ENCODE data around the gene SPAG8.

DNA sequence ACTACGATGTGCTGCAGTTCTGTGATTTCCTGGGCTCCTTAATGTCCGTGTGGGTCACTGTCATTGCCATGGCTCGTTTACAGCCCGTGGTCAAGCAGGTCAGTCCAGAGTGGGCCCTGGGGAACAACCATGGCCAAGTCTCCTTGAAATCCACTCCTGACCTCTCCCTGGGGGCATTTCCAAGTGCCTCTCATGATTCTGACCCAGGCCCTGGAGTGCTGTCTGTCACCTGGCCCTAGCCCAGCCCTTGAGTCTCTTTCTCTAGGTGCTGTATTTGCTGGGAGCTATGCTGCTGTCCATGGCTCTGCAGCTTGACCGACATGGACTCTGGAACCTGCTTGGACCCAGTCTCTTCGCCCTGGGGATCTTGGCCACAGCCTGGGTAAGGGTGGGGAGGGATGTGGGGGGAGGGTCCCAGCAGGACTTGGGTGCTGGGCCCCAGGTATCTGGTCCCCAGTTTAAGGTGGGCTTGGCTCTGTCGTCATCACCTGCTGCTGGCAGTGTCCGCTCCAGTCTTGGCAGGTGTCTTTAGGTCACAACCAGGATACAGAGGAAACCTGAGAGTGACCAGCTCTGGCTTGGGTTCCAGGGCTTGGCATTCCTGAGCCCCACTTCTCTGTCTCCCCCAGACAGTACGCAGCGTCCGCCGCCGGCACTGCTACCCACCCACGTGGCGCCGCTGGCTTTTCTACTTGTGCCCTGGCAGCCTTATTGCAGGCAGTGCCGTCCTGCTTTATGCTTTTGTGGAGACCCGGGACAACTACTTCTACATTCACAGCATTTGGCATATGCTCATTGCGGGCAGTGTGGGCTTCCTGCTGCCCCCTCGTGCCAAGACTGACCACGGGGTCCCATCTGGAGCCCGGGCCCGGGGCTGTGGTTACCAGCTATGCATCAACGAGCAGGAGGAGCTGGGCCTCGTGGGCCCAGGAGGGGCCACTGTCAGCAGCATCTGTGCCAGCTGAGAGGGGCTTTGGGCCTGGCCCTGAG is 41.1 kb upstream of the SPAG8 start:
- TF ChIP-seq POLR2A (IDR thresholded peaks at IDR 0.05; ENCODE audit: low read length) (no peak), MAFK (IDR thresholded peaks at IDR 0.05; ENCODE audit: partially characterized antibody) (no peak), SREBF2 (IDR thresholded peaks at IDR 0.05) (no peak), EP300 (IDR thresholded peaks at IDR 0.05) (no peak), JUN (IDR thresholded peaks at IDR 0.05) (no peak)
- TF ChIP-seq, protein P1, sequence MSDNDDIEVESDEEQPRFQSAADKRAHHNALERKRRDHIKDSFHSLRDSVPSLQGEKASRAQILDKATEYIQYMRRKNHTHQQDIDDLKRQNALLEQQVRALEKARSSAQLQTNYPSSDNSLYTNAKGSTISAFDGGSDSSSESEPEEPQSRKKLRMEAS (IDR thresholded peaks at IDR 0.05), result no peak
- TF ChIP-seq, protein P2, sequence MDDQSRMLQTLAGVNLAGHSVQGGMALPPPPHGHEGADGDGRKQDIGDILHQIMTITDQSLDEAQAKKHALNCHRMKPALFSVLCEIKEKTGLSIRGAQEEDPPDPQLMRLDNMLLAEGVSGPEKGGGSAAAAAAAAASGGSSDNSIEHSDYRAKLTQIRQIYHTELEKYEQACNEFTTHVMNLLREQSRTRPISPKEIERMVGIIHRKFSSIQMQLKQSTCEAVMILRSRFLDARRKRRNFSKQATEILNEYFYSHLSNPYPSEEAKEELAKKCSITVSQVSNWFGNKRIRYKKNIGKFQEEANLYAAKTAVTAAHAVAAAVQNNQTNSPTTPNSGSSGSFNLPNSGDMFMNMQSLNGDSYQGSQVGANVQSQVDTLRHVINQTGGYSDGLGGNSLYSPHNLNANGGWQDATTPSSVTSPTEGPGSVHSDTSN (IDR thresholded peaks at IDR 0.05), result no peak
